OCI-LY7 (cell line): ENCODE results near the gene LRCOL1. TPM values are rescaled to one million over a fixed set of nuclear protein-coding genes. Genes with fewer than 3 reads are reported as not detected.

Experiments used
- BruUV-seq: library from RNA; stranded (reverse); fragments of 400-500 nt; replicated peaks from 2 replicates; lab custom pipeline; 2021; lab: Mats Ljungman, UMichigan
- CTCF ChIA-PET: fragments of 300-600 bp; sonication (Branson Sonifier 250); formaldehyde crosslinking; loops from one replicate; lab custom pipeline; 2022; ENCODE audit warnings: antibody characterized with exemption; ENCODE audit not compliant: unreplicated experiment; lab: Charles Lee
- POLR2A ChIA-PET: fragments of 300-600 bp; sonication (Branson Sonifier 250); formaldehyde crosslinking; loops from one replicate; lab custom pipeline; 2022; ENCODE audit warnings: antibody characterized with exemption; lab: Charles Lee
- DNase-seq: peaks from one replicate; pipeline ENCODE4 v3.0.0-alpha.2; 2015; ENCODE audit warnings: low spot score
- H2AFZ ChIP-seq: fragments of 200-600 bp; sonication (generic), shearing (Covaris generic); 2 replicates; pipeline ENCODE4 v1.6.1; 2014; ENCODE audit warnings: mild to moderate bottlenecking, antibody characterized with exemption, low read length, moderate library complexity
- H3K27ac ChIP-seq: fragments of 200-600 bp; sonication (generic); 2 replicates; pipeline ENCODE4 v1.5.1; 2014; ENCODE audit warnings: mixed run types, low read depth, mild to moderate bottlenecking, moderate library complexity, low read length, inconsistent platforms; ENCODE audit not compliant: poor library complexity, severe bottlenecking
- H3K36me3 ChIP-seq: fragments of 200-600 bp; sonication (generic); 2 replicates; pipeline ENCODE4 v1.6.1; 2014; ENCODE audit warnings: mild to moderate bottlenecking, antibody characterized with exemption, low read length, moderate library complexity, mixed read lengths; ENCODE audit not compliant: insufficient read depth
- H3K4me1 ChIP-seq: fragments of 200-600 bp; sonication (generic); 2 replicates; pipeline ENCODE4 v1.5.1; 2014; ENCODE audit warnings: mild to moderate bottlenecking, low read length; ENCODE audit not compliant: insufficient read depth, poor library complexity, severe bottlenecking
- H3K4me2 ChIP-seq: fragments of 200-600 bp; sonication (generic); 2 replicates; pipeline ENCODE4 v1.6.1; 2014; ENCODE audit warnings: mild to moderate bottlenecking, low read length
- H3K4me3 ChIP-seq: fragments of 200-600 bp; sonication (generic); 2 replicates; pipeline ENCODE4 v1.5.1; 2014; ENCODE audit warnings: mild to moderate bottlenecking, low read depth, low read length; ENCODE audit not compliant: poor library complexity, severe bottlenecking
- H3K79me2 ChIP-seq: fragments of 200-600 bp; sonication (generic); 2 replicates; pipeline ENCODE4 v1.6.1; 2016; ENCODE audit warnings: low read depth, mild to moderate bottlenecking, low read length, moderate library complexity, mixed read lengths; ENCODE audit not compliant: insufficient read depth
- H3K9me2 ChIP-seq: fragments of 200-600 bp; sonication (generic); 2 replicates; pipeline ENCODE4 v1.6.1; 2016; ENCODE audit warnings: mild to moderate bottlenecking, low read length, mixed read lengths; ENCODE audit not compliant: insufficient read depth
- H3K9me3 ChIP-seq: fragments of 200-600 bp; sonication (generic); 2 replicates; pipeline ENCODE4 v1.6.1; 2014; ENCODE audit warnings: mild to moderate bottlenecking, mixed run types, low read length, mixed read lengths
- H4K20me1 ChIP-seq: fragments of 200-600 bp; sonication (generic); 2 replicates; pipeline ENCODE4 v1.6.1; 2014; ENCODE audit warnings: mild to moderate bottlenecking, antibody characterized with exemption, low read length, moderate library complexity, mixed read lengths; ENCODE audit not compliant: insufficient read depth
- CTCF ChIP-seq: fragments of 200-600 bp; sonication (generic); conservative IDR thresholded peaks from 2 replicates; pipeline ENCODE4 v1.5.1; 2014; ENCODE audit warnings: mild to moderate bottlenecking, antibody characterized with exemption, low read length, moderate library complexity, mixed read lengths
- EZH2phosphoT487 ChIP-seq: fragments of 200-600 bp; sonication (generic); IDR thresholded peaks from 2 replicates; pipeline ENCODE4 v1.6.1; 2018; ENCODE audit warnings: low read depth, borderline replicate concordance, mild to moderate bottlenecking, mixed run types, antibody characterized with exemption, low read length, moderate library complexity, mixed read lengths
- intact Hi-C: fragments of 100-400 bp; cut with micrococcal nuclease; formaldehyde crosslinking; loops from one replicate; pipeline ENCODE4 v1.10.0; 2022; ENCODE audit not compliant: unreplicated experiment
- total RNA-seq, 2 experiments: library from RNA; depleted of rRNA in 1 of 2; stranded (reverse); fragments of >200 nt in 1 of 2; shearing (Covaris generic) in 1 of 2; gene quantifications; 2 replicates each; pipeline ENCODE4 v1.2.3, GENCODE V29; 2014 to 2022

Gene LRCOL1
- total RNA-seq, 2 experiments from 2014 or later, result not detected

- BruUV-seq, result no TSS peak
- Histone ChIP-seq H3K4me3 (no peak overlapping the region), H3K27ac (no peak overlapping the region), H3K9me2 (no peaks in the 10 kb centered on the region), H3K4me2 (no peak overlapping the region), H3K9me3 (no peaks in the 10 kb centered on the region), H4K20me1 (no peaks in the 10 kb centered on the region), H2AFZ (no peak overlapping the region), H3K36me3 (peaks cover 88% of the 10 kb centered on the region), H3K79me2 (no peaks in the 10 kb centered on the region), H3K4me1 (peaks cover 37% of the 10 kb centered on the region)
- no peak for DNase-seq
- TF ChIP-seq EZH2phosphoT487 (no peak), CTCF (no peak)
- CTCF ChIA-PET, result interaction anchor here (0.6 kb wide), 1 partner anchor 28 kb away, joined by 3 read pairs; no protein-coding TSS in a partner anchor
- intact Hi-C loops, result no loop called here
- POLR2A ChIA-PET, result interaction anchor here (0.5 kb wide), 1 partner anchor 192 kb away, joined by 4 read pairs; no protein-coding TSS in a partner anchor
These were observed 18.9 kb upstream of the LRCOL1 start for GRCh38 chr12:132629330-132629729.

GRCh38 chr12:132625731-132626430 is 15.5 kb upstream of the LRCOL1 start:
- Histone ChIP-seq H3K36me3 (peaks cover 74% of the 10 kb centered on the region), H3K4me1 (peaks cover 3% of the 10 kb centered on the region), H3K9me2 (no peaks in the 10 kb centered on the region), H4K20me1 (no peaks in the 10 kb centered on the region), H2AFZ (no peak overlapping the region), H3K27ac (no peak overlapping the region), H3K4me2 (no peak overlapping the region), H3K9me3 (no peaks in the 10 kb centered on the region), H3K79me2 (no peaks in the 10 kb centered on the region), H3K4me3 (no peak overlapping the region)
- DNase-seq, result no peak
- no TSS peak for BruUV-seq
- TF ChIP-seq EZH2phosphoT487, result no peak
- no peak for TF ChIP-seq CTCF
- intact Hi-C loops, result no loop called here
- ChIA-PET POLR2A (interaction anchor here (1.0 kb wide), 1 partner anchor 8 kb away, joined by 3 read pairs; no protein-coding TSS in a partner anchor), CTCF (no interaction called here)

GRCh38 chr12:132624910-132625630 is 14.7 kb upstream of the LRCOL1 start:
- POLR2A ChIA-PET, result no interaction called here
- Histone ChIP-seq H3K4me2 (no peak overlapping the region), H3K4me3 (no peak overlapping the region), H2AFZ (no peak overlapping the region), H3K4me1 (no peaks in the 10 kb centered on the region), H3K79me2 (no peaks in the 10 kb centered on the region), H4K20me1 (no peaks in the 10 kb centered on the region), H3K9me2 (no peaks in the 10 kb centered on the region), H3K27ac (no peak overlapping the region), H3K36me3 (peaks cover 66% of the 10 kb centered on the region), H3K9me3 (no peaks in the 10 kb centered on the region)
- no TSS peak for BruUV-seq
- no peak for DNase-seq
- intact Hi-C loops, result no loop called here
- CTCF ChIA-PET, result no interaction called here
- TF ChIP-seq EZH2phosphoT487 (no peak), CTCF (no peak)
